Stimulated activated CD8-positive, alpha-beta memory T cell treated with anti-CD3 and anti-CD28 coated beads, Interleukin-7, amount 100 ng/mL, for 4 hours (primary cell): ENCODE data around the gene METTL5.
A peak's percentile ranks its signal among the peaks of the same experiment; 100 is the strongest.
"Not testable (repeated sequence)": the region's sequence is repeated elsewhere in the genome, so short reads cannot be mapped to it uniquely, and the experiment has no call there.

Experiments
- DNase-seq, 2 donors: peaks; one replicate each; pipeline ENCODE4 v3.0.0-alpha.2; 2020; ENCODE audit warnings: low read depth in 2 of 2

The METTL5 gene

GRCh38 chr2:169828141-169828811, 3.6 kb upstream of the METTL5 start:
- DNase-seq: peak; percentile 35 to 53

GRCh38 chr2:169827272-169828140, 2.8 kb upstream of the METTL5 start, which contains the start of gene UBR3:
TSS of gene UBR3 (plus strand) at chr2:169827454. CDS start at chr2:169827508, 54 bp downstream.
- peak; percentile 72 to 86 for DNase-seq

GRCh38 chr2:169823996-169824372, 721 bp downstream of the METTL5 start:
- no peak for DNase-seq

- no peak for DNase-seq
Measured at GRCh38 chr2:169822785-169823392, 1.8 kb downstream of the METTL5 start.

- no peak for DNase-seq
Measured at GRCh38 chr2:169822036-169822435, 2.7 kb downstream of the METTL5 start.

- not testable (repeated sequence) for DNase-seq
Measured at GRCh38 chr2:169820101-169820500, 4.6 kb downstream of the METTL5 start.

- no peak for DNase-seq
Measured at GRCh38 chr2:169819106-169819505, 5.6 kb downstream of the METTL5 start.

GRCh38 chr2:169818241-169818640, 6.5 kb downstream of the METTL5 start:
- no peak for DNase-seq

- DNase-seq: not testable (repeated sequence)
Measured at GRCh38 chr2:169817369-169817768, 7.3 kb downstream of the METTL5 start.

GRCh38 chr2:169816961-169817360, 7.7 kb downstream of the METTL5 start:
- not testable (repeated sequence) for DNase-seq

- no peak for DNase-seq
Measured at GRCh38 chr2:169815849-169816248, 8.9 kb downstream of the METTL5 start.

- DNase-seq: no peak
Measured at GRCh38 chr2:169808221-169808620, 16.5 kb downstream of the METTL5 start.

GRCh38 chr2:169806586-169806985, 18.1 kb downstream of the METTL5 start:
- no peak for DNase-seq

GRCh38 chr2:169803480-169803879, 21.2 kb downstream of the METTL5 start:
- no peak for DNase-seq

GRCh38 chr2:169798718-169799592, 25.8 kb downstream of the METTL5 start, which contains the start of gene SSB:
TSS of gene SSB (plus strand) at chr2:169798871. CDS start at chr2:169800961, 2,090 bp downstream.
- peak; percentile 88 to 93 for DNase-seq

GRCh38 chr2:169798397-169798717, 26.3 kb downstream of the METTL5 start:
- DNase-seq: no peak

GRCh38 chr2:169797601-169798000, 27.1 kb downstream of the METTL5 start:
- DNase-seq: no peak

- DNase-seq: no peak
Measured at GRCh38 chr2:169796441-169796840, 28.3 kb downstream of the METTL5 start.

- no peak for DNase-seq
Measured at GRCh38 chr2:169795181-169795580, 29.5 kb downstream of the METTL5 start.

- no peak for DNase-seq
Measured at GRCh38 chr2:169790581-169790980, 34.1 kb downstream of the METTL5 start.

- no peak for DNase-seq
Measured at GRCh38 chr2:169782513-169782912, 42.2 kb downstream of the METTL5 start.
